H1 (cell line): ENCODE data around the gene VWA3B. TPM values are rescaled to one million over a fixed set of nuclear protein-coding genes. Genes with fewer than 3 reads are reported as not detected.

Source experiments
- CHD7 ChIP-seq: fragments of 300-600 bp; sonication (generic); IDR thresholded peaks from 2 replicates; pipeline ENCODE4 v1.7.1; 2012; ENCODE audit warnings: low read length, moderate library complexity, mild to moderate bottlenecking, inconsistent platforms; ENCODE audit not compliant: insufficient replicate concordance
- EP300 ChIP-seq, 2 experiments: IDR thresholded peaks; 1 replicate in 1 of 2; 2 replicates in 1 of 2; pipeline ENCODE4 v1.6.1; 2011 to 2012; ENCODE audit warnings: low read depth in 2 of 2, low read length in 2 of 2, mild to moderate bottlenecking in 2 of 2, borderline replicate concordance in 1 of 2, inconsistent platforms in 1 of 2, moderate library complexity in 1 of 2
- polyA plus RNA-seq, 7 experiments: library from polyadenylated mRNA; depleted of rRNA in 3 of 7; stranded (reverse) in 5 of 7; unstranded in 2 of 7; fragments of >200 nt in 5 of 7; fragments of 200-250 nt in 2 of 7; gene quantifications; 1 replicate in 5 of 7; 2 replicates in 1 of 7; 4 replicates in 1 of 7; pipeline versions ENCODE4 v1.2.1 to v1.2.3, GENCODE V29; 2011 to 2013; ENCODE audit warnings: missing spikeins in 2 of 7, mixed read lengths in 2 of 7
- total RNA-seq: library from RNA; stranded (reverse); fragmentation: NEBNext Ultra II Directional; extraction: Animal tissue kit (Norgen Biotek cat#: 25700); gene quantifications from 2 replicates; pipeline ENCODE4 v1.2.1, GENCODE V29; 2021

Gene VWA3B
- total and polyA plus RNA-seq, 2 of the 8 experiments (the other 6 are each of a cell fraction or from before 2014, with no cell fraction given): not detected

GRCh38 chr2:98137196-98137595, 50.2 kb downstream of the VWA3B start (continued):
- no peak for TF ChIP-seq CHD7
- no peak for TF ChIP-seq EP300 (IDR thresholded peaks at IDR 0.05; ENCODE audit: borderline replicate concordance in 1 of 2, low read depth in 2 of 2, low read length in 2 of 2)
- TF ChIP-seq, all 59 proteins: peak for 0
